IPS-NIHi7 (cell line): Measurements from ENCODE around the gene PDP2.

Source experiments
- DNase-seq: peaks from one replicate; pipeline ENCODE4 v3.0.0; 2012; ENCODE audit warnings: mixed read lengths; ENCODE audit errors: extremely low spot score

Gene PDP2

DNA sequence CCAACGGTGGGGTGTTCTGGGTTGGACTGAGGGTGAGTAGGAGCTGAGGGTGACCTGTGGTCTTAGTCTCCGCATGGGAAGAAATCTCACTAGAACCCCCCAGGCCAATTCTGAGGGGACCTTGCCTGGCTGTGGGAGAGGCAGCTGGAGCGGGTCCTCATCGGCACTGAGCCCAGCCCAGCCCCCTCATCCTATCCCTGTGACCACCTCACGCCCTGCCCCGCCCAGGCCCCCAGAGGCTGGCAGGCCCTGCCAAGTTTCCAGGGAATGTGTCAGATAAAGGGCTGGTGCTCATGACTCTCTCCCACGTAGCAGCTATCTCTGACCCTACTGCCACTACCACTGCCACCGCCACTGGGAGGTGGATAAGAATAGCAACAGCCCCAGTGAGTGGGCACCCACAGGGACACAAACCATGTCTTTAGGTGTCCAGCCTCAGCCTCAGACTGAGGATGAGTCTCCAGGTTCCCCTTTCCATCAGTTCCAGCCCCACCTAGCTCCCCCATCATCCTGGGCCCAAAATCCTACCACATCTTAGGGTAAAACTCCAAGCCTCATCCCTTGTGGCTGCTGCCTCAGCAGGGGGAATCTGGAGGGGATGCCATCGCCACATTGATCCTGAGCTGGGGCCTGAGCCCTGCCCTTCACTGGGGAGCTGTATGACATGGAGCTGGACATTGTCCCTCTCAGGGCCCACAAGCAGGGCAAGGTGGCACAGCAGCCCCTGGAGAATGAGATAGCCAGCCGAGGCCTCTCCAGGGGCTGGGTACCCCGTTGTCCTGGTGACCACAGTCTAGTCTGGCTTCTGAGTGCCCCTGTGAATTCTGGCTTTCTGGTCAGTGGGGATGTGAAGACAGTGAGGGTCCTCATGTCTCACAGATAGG is 23.5 kb downstream of the PDP2 start:
- DNase-seq: no peak

DNA sequence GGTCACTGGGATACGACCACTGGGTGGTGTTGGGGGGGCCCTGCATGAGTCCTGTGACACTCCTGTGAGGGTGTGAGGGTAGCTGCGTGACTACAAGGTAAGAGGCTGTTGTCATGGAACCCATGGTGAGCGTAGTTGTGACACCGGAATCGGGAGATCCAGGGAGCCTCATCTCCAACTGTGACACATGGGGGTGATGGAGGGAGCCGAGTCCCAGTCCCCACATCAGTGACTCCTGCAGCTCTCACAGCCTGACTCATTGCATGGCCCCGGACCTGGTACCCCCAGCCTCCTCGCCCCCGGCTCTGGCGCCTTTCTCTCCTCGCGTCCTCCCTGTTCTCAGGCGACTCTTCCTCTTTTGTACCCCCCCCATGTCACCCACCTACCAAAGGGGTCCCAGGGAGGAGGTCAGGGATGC is 24.1 kb downstream of the PDP2 start:
- DNase-seq: no peak

DNA sequence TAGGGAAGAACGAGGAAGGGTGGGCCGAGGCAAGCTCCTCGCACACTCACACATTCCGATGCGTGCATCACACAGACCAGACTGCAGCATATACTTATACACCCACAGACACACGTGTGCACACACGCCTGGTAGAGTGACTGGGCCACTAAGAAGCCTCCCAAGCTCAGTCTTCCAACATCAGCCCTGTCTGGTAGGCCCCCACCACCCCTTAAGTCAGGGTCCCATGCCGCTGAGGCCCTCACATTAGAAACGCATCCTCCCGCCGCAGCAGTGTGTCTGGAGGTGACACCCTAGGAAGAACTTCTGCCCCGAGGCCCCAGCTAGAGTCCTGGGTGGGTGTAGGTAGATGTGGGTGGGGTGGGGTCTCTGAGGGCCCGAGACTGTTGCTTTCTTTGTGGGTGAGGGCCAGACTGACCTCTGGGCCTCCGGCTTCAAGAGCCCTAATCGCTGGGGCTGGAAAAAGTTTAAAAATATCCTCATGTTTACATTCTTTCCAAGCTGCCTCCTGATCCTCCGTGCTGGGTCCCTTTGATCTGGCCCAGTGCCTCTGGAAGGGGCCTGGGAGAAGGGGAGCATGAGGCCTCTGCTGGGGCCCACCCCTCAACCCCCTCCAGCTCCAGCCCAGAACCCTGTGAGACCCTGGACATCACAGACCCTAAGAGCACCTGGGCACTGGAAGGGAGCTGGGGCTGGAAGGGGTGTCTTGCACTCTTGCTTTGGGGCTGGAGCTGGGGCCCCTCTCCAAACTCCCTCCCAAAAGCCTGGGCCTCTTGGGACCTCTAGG is 24.7 kb downstream of the PDP2 start:
- DNase-seq: no peak

DNA sequence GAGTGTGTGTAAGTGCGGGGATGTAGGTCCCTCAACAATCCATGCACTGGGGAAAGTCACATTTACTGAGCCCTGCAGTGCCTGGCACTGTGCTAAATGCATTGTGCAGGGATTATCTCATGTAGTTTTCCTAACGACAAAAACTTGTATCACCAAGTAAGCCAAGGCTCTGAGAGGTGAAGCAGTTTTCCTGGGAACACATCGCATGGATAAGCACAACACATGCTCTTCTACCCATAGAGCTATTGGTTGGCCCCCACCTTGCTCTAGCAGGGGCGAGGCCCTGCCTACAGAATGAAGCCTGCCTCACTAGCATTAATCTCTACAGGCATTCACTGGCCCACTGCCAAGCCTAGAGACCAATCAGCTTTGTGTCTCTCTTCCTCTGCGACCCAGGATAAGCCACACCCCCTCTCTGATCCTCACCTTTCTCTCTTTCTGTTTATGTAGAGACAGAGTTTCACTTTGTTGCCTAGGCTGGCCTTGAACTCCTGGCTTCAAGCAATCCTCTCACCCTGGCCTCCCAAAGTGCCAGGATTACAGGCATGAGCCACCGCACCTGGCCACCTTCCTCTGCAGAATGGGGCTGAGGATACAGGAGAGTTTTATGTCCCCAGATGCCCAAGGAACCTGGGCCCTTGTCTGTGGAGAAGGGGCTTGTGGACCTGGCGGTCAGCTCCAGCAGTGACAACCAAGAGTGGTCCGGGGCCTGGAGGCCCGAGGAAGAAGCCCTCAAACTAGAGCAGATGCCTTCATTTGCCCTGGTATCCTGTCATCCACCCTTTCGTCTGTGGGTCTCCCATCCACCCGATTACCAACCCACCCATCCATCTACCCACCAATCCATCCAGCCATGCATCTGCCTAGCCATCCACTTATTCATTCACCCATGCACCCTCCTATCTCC is 25.6 kb downstream of the PDP2 start:
- DNase-seq: peak; percentile 83

DNA sequence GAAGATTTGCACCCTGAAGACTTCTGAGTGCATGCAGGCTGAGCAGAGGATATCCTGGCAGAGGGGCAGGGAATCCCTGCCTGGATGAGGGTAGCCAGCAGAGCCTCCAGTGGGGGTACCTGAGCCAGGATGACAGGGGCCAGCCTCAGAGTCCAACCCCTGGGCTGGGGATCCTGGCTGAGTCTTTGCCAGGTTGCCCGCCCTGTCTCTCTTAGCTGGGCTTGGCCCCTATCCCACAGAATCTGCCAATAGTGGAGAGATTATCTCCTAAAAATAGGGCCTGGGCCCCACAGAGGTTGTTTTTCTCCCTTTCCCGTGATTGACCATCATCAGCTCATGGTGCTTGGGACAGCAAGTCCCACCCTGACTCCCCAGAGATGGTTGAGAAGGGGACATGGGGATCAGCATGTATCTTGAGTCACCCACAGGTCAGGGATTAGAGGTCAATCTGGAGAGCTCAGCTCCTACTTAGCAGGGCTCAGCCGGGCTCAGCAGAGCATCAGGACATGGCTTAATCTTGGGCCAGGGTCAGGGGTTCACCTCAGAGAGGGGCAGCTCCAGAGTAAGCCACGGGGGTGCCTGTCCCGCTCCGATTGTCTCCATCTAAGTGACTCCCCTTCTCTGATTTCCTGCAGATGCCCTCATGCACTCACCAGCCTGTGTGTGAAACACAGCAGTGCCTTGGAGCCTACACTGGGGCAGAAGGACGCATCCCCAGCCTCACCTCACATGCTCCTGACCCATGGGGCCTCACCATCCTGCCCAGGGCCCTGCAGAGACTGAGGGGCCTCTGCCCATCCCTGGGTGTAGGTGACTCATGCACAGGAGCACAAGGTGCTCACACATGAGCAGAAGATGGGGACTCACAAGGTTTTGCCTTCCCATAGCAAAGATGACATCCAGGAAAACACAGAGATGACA is 26.9 kb downstream of the PDP2 start:
- DNase-seq: no peak

DNA sequence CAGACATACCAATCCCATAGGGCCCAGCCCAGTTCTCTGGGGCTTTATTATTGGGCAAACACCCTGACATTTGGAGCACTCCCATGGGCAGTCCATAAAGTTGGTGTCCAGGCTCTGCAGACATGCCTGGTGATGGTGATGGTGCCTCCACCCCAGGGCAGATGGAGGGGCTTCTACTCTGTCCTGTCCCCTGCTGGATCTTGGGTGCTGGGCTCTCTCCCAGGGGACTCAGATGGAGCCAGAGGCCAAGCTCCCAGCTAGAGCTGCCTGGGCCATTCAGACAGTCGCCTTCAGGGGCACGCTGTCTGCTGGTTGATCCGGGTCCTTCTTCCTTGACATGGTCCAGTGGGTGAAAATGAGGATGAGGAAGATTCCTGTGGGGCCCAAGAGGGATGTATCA is 27.8 kb downstream of the PDP2 start:
- no peak for DNase-seq

DNA sequence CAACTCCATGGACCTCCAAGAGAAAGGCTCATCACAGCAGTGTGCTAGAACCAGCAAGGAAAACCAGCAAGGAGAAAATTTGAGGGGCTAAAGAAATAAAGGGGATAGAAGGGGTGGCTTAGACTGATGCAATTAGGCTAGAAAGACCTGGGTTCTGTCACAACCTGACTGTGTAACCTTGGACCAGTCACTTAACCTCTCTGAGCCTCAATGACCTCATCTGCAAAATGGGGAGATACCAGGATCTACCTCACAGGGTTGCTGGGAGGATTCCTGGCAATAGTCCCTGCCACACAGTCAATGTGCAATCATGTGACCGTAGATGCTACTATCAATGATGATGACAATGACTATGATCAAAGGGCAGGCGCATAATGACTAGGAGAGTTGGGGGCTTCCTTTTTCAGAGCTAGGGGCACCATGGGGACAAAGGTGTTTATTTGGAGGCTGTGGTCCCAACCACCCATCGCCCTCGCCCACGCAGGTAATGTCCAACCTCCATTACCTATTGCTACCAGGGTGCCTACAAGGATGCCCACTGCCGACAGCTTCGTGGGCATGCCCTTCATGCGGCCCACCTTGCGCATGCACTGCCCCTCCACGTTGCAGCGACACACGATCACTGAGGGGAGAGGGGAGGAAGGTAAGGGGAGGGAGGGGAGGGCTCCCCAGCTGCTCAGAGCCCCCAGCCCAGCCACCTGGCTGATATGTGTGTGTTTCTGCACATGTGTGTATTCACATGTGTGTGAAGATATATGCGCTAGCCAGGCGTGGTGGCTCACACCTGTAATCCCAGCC is 28.6 kb downstream of the PDP2 start:
- DNase-seq: no peak

DNA sequence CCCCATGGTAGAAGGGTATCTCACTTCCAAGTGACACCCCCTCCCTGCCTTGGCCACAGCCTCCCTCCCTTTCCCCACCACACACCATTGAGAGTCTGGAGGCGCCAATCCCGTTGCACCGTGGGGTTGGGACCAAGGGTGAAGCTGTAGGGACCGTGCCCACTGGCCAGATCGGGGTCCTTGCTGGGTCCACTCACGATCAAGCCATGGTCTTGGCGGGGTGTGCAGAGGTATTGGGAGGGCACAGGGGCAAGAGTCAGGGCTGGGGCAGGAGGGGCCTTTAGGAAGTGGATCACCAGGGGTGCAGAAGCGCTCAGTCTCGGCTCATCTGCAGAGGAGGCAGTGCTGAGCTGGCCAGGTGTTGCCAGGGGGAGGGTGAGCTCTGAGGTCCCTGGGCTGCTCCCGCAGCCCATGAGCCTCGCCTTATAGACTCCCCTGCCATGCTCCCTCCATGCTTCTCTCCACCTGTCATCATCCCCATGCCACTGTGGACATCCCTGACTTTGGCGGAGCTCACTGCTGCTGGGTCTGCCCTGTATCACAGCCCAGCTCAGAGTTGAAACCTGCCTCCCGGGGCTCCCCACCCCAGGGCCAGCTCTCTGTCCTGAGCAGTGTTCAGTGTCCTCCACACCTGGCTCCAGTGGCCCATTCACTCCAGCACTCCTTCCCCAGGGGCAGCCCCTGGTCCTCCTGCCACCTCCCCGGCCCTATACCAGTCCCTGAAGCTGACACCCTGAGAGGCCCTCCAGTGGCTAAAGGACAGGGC is 30.0 kb downstream of the PDP2 start:
- DNase-seq: no peak

DNA sequence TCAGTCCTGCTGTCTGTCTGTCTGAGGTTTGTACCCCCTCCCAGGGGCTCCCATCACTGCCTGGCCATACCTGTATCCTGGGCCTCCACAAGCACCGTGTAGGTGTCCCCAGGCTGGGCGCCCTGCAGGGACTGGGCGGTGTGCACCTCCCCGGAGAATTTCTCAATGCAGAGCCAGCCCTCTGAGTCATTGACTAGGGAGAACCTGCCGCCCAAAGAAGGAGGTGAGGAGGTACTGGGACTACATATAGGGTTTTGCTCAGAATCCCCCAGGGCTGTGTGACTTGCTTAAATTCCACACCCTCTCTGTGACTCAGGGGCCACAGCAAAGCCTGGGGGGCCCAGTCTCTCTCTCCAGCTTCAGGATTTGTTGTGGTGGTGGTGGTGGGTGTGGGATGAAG is 30.8 kb downstream of the PDP2 start:
- DNase-seq: no peak

DNA sequence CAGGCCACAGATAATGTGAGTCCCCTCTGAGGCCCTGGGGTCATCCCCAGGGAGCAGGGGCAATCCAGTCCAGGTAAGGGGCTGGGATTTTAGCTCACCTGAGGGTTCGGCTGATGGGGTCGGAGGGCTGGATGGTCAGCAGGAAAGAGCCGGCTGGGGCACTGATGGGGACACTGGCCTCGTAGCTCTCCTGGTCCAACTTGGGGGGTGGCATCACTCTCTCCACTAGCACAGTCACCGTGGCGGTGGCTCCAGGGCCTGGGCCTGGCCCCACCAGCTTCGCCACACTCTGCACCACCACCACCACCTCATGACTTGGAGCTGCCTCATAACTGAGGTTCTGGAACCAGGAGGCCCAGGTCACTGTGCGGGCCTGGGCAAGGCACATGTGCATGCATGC is 31.5 kb downstream of the PDP2 start:
- no peak for DNase-seq

DNA sequence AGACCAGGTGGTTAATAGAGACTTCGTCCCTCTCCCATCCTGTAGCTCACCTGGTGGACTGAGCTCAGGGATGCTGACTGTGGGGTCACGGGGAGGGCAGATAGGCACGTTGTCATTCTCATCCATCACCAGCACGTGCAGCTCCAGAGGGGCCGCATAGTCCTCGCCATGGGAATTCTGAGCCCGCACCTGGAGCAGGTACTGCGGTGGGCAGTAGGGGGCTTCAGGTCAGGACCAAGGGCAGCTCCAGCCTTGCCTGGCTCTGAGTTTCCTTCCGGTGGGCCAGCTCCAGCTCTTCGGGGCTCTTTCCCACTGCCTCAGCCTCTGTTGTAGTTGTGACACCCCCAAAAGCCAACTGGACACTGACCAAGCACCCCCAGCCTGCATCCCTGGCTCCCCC is 32.8 kb downstream of the PDP2 start:
- DNase-seq: peak; percentile 83

DNA sequence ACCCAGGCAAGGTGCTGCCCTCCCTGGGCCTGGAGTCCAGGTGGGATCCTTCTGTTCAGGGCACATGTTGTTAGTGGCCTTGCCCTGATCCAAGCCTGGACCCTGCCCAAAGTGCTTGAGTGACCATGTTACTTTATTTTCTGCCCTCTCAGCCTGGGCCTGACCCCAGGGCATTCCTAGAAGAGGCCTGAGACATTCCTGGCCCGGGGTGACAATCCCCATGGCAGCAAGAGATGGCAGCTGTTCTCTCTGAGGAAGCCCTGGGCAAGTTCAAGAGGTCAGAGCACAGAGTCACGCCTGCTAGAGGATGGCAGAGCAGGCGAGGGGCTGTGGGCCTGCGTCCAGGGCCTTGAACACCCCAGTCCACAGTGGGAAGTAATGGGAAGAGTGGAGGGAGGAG is 33.4 kb downstream of the PDP2 start:
- DNase-seq: no peak

DNA sequence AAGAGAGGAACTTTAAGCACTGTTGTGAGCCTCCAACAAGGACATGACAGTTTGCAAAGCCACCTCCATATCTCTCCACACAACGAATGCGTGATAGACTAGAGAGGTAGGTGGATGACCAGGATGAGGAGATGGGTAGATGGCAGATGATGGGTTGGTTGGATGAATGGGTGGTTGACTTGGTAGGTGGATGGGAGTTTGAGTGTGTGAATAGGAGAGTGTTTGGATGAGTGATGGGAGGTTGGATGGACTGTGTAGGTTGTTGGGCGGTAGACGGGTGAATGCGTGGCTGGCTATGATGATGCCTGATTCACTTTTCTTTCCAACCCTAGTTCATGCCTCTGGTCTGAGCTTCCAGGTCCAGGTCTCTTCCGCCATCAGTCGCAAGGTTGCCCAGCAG is 34.2 kb downstream of the PDP2 start:
- no peak for DNase-seq

DNA sequence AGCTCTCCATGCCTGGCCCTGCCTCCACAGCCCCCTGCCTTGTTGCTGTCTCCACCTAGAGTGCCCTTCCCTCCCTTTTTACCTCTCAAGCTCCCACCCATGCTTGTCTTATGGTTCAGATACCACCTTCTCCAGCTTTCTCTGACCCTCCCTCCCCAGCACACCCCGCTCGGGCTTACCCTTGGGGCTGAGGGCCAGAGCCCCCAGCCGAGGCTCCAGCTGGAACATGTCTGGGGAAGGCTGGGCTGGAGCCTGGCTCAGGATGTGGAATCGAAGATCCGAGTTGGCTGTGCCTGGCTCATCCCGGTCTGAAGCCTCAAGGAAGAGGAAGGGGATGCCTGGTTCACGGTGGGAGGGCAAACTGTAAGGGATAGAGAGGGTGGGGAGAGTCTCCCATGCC is 34.7 kb downstream of the PDP2 start:
- no peak for DNase-seq

DNA sequence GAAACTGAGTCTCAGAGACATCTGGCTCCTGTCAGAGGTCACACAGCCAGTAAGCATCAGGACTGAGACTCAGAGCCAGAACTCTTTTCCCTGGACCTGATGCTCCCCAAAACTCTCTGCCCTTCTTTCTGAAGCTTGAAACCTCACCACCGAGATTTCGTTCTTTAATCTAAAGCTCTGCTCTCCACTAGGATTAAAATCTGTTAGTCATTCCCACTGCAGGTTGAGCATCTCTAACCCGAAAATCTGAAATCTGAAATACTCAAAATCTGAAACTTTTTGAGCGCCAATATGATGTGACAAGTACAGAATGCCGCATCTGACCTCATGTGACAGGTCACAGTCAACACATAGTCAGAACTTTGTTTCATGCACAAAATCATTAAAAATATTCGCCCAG is 36.2 kb downstream of the PDP2 start:
- no peak for DNase-seq

DNA sequence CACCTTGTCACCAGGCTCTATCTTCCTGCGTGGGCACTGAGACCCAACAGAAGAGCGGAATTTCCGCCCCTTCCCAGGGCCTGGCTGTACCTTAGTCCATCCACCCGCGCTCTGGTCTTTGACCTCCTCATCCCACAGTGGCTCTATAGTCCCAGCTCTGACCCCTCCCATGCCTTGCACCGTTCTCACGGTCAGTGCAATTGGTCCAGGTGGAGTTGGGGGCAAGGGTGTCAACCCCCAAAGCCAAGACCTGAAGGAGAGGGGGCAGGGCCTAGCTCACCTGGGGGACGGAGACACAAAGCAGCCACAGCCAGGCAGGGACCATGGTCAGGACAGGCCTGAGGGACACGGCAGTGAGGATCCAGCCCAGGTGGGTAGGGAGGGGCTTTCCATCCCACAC is 37.4 kb downstream of the PDP2 start:
- no peak for DNase-seq

DNA sequence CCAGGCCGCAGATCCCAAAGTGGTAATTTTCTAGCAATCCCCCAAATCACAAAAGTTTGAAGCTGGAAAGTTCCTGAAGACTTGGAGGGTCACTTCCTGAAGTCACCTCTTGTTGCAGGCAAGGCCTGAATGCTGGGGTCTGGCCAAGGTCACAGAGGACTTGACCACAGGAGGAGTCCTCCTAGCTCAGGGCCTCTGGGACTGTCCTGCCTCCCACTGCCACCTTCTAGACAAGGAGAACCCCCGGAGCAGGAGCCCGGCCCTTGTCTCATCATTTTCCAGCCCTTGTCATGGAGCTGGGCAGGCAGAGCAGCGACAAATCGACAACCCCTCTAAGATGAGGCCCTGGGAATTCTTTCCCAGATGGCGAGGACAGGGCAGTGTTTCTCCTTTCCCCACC is 38.0 kb downstream of the PDP2 start:
- no peak for DNase-seq

DNA sequence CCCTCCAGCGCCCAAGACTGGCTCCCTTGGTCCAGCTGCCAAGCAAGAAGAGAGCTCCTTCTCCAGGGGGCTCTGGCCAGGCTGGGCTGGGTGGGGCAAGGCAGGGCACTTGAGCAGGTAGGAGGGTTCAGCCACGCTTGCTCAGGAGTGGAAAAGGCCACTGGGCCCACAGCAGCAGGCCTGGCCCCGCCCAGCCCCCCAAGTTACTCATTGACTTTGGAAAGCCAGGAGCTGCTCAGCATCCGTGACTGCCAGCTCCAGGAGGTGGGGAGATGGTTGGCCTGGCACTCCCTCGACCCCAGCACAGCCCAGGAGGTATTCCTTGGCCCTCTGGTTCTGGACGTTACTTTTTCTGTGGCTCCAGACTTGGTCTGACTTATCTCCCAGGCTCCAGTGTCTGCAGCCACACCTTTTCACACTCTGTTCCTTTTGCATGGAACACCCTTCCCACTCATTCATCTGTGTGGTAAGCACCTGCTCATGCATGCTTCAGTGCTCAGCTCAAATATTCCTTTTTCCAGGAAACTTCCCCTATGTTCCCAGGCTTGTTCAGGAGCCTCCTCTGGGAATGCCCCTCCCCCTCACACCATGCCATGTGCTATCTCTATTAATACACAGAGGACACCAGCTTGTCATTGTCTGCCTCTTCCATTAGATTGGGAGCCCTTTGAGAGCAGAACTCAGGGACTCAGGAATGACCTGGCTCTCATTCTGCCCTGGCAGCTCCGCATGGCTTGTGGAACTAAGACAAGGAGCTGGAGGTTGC is 38.7 kb downstream of the PDP2 start, which contains the start of gene CDH16:
CDH16 (minus strand) TSS at position 83 of the 766 bp plus-strand sequence. CDS start 820 bp downstream, outside the sequence.
- no peak for DNase-seq
